Small intestine (tissue), 7 donors: ENCODE data around the gene VTN. TPM values are rescaled to one million over a fixed set of nuclear protein-coding genes. Genes with fewer than 3 reads are reported as not detected.

Source experiments
- DNase-seq, 2 donors: peaks; one replicate each; pipeline versions ENCODE4 v3.0.0 to v3.0.0-alpha.2; 2013
- FAIRE-seq: peaks from 2 replicates; lab custom pipeline; 2012; peaks lifted over from hg19 to GRCh38; lab: Jason Lieb, UNC
- H3K27ac ChIP-seq, 3 donors: one replicate each; pipeline ENCODE4 v1.5.1; 2013; ENCODE audit warnings: low read length in 2 of 3, mild to moderate bottlenecking in 2 of 3, control low read depth in 1 of 3, inconsistent platforms in 1 of 3, low read depth in 1 of 3, moderate library complexity in 1 of 3
- H3K27me3 ChIP-seq, 3 donors: one replicate each; pipeline ENCODE4 v1.6.1; 2013; ENCODE audit warnings: low read length in 3 of 3, inconsistent platforms in 1 of 3; ENCODE audit not compliant: control insufficient read depth in 3 of 3, insufficient read depth in 3 of 3
- H3K36me3 ChIP-seq, 3 donors: one replicate each; pipeline ENCODE4 v1.6.1; 2013; ENCODE audit warnings: low read length in 3 of 3, inconsistent platforms in 1 of 3, low read depth in 1 of 3, mild to moderate bottlenecking in 1 of 3, moderate library complexity in 1 of 3; ENCODE audit not compliant: control insufficient read depth in 3 of 3, insufficient read depth in 2 of 3
- H3K4me1 ChIP-seq, 3 donors: one replicate each; pipeline ENCODE4 v1.6.1; 2013; ENCODE audit warnings: low read length in 2 of 3, inconsistent platforms in 1 of 3, low read depth in 1 of 3, mild to moderate bottlenecking in 1 of 3, moderate library complexity in 1 of 3; ENCODE audit not compliant: control insufficient read depth in 3 of 3, insufficient read depth in 2 of 3
- H3K4me3 ChIP-seq, 3 donors: one replicate each; pipeline ENCODE4 v1.5.1; 2013; ENCODE audit warnings: low read length in 3 of 3, control low read depth in 1 of 3, inconsistent platforms in 1 of 3, low read depth in 1 of 3, mild to moderate bottlenecking in 1 of 3, moderate library complexity in 1 of 3
- H3K9me3 ChIP-seq, 2 donors: one replicate each; pipeline ENCODE4 v1.6.1; 2013; ENCODE audit warnings: low read depth in 1 of 2, low read length in 1 of 2; ENCODE audit not compliant: control insufficient read depth in 2 of 2, insufficient read depth in 1 of 2
- WGBS, 3 donors: extraction: QIAGEN DNeasy Blood & Tissue Kit; methylation state at CpG; one replicate each; pipeline ENCODE4 v1.1.7; 2013; 5-methylcytosine and 5-hydroxymethylcytosine counted together
- polyA plus RNA-seq, 4 donors: library from polyadenylated mRNA; stranded (reverse) in 3 of 4; unstranded in 1 of 4; fragments of 200-250 nt in 3 of 4; fragments of 120-200 nt in 1 of 4; gene quantifications; one replicate each; pipeline versions ENCODE4 v1.2.1 to v1.2.3, GENCODE V29; 2013
- donor health status: healthy with polysubstance abuse.
- donor health status: control.
- donor health status: control.
- donor health status: Bipolar disorder and iron deficiency.
- donor health status: healthy.

VTN gene
- polyA plus RNA-seq, 4 donors: 1.3 to 20.9 (median 2.2) TPM

DNA sequence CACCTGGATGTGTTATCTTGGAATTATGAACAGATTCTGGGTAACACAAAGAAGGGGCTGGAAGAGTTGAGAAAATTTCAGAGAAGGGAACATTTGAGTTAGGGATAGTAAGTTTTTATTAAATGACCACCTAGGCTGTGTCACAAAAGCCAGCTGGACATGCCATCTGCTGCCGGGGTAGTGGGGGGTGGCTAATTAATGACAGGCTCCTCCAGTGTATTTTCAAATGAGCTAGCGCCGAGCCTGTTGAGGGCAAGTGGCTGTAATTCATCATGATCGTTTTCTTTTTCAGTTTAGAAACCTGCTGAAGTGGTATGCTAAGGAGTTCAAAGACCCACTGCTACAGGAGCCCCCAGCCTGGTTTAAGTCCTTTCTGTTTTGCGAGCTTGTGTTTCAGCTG, 44.9 kb downstream of the VTN start:
- H3K27me3 ChIP-seq: no peaks in the 10 kb centered on the region
- H3K9me3 ChIP-seq: no peaks in the 10 kb centered on the region
- WGBS, 3 donors: 68 to 78% (median 74%) methylated on average over 5 of the region's 5 CpGs
- no peak for DNase-seq
- H3K27ac ChIP-seq: no peak overlapping the region
- FAIRE-seq: no peak
- H3K4me1 ChIP-seq: peaks cover 0 to 27% (median 3%) of the 10 kb centered on the region in 3 donors
- peaks cover 2 to 20% (median 7%) of the 10 kb centered on the region in 3 donors for H3K36me3 ChIP-seq
- no peak overlapping the region for H3K4me3 ChIP-seq

- Histone ChIP-seq H3K4me1 (peaks cover 0 to 30% (median 3%) of the 10 kb centered on the region in 3 donors), H3K36me3 (peaks cover 2 to 19% (median 5%) of the 10 kb centered on the region in 3 donors), H3K27ac (peak overlapping the region in 1 of 3 donors; percentile 5), H3K4me3 (no peak overlapping the region), H3K9me3 (no peaks in the 10 kb centered on the region), H3K27me3 (no peaks in the 10 kb centered on the region)
- DNase-seq: no peak
- FAIRE-seq: no peak
- 81 to 91% (median 89%) methylated on average over 3 of the region's 3 CpGs for WGBS, 3 donors
Measured at GRCh38 chr17:28324781-28325180, 45.3 kb downstream of the VTN start.

DNA sequence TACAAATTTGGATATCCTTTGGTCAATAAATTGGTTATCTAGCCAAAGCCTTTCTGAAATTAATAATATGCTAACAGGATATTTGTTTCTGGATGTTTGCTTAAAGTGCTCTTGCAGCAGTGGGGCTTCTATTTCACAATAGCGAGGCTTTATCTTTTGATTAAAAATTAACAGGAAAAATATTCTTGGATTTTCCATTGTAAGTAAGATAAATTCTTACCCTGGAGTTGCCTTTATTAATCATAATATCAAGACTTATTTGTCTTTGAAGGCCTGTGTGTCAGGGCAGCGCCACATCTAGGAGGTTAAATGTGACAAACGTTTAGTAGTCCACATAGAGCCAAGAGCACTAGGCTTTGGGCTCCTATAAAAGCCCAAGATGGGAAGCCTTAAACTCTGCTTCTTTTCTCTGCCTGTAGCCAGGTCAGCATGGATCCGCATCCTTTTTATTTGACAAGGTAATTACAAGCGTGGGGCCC, 45.8 kb downstream of the VTN start:
- H3K9me3 ChIP-seq: no peaks in the 10 kb centered on the region
- peaks cover 0 to 30% (median 3%) of the 10 kb centered on the region in 3 donors for H3K4me1 ChIP-seq
- FAIRE-seq (no peak), DNase-seq (peak in 1 of 2 donors; percentile 44)
- H3K27ac ChIP-seq: peak overlapping the region in 2 of 3 donors; percentile 5 to 13
- peaks cover 2 to 15% (median 4%) of the 10 kb centered on the region in 3 donors for H3K36me3 ChIP-seq
- H3K27me3 ChIP-seq: no peaks in the 10 kb centered on the region
- no peak overlapping the region for H3K4me3 ChIP-seq
- WGBS, 3 donors: 49 to 73% (median 57%) methylated on average over 5 of the region's 5 CpGs

DNA sequence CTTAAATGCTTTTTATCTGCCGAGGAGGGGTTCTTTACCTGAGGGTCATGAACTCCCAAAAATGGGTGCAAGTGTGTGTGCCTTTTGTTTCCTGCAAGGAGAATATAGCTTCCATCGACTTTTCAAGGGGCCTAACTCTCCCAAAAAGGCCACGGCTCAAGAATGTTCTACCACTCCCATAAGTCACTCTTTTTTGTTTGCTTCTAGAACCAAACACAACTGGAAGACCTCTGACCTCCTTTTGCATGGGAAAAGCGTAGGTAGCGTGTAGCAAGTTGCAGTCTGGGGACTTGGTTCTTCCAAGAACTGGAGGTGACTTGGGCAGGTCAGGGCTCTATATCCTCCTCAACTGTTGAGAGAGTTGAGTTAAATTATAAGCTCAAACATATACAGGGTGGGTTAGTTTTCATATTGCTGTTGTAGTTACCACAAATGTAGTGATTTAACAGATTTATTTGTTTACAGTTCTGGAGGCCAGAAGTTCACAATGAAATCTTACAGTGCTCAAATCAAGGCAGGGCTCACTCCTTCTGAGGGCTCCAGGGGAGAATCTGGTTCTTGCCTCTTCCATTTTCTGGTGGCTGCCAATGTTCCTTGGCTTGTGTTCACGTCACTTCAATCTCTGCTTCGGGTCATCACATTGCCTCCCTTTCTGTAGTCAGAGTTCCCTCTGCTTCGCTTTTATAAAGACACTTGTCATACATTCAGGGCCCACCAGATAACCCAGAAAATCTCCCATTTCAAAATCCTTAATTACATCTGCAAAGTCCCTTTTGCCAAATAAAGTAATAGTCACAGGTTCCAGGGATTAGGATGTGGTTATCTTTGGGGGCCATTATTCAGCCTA, 49.7 kb downstream of the VTN start:
- H3K36me3 ChIP-seq: peaks cover 0 to 2% (median 0%) of the 10 kb centered on the region in 3 donors
- FAIRE-seq (no peak), DNase-seq (no peak)
- no peaks in the 10 kb centered on the region for H3K9me3 ChIP-seq
- H3K27ac ChIP-seq: peak overlapping the region in 1 of 3 donors; percentile 64
- peak overlapping the region in 1 of 3 donors; percentile 64 for H3K4me3 ChIP-seq
- H3K4me1 ChIP-seq: peaks cover 0 to 32% (median 6%) of the 10 kb centered on the region in 3 donors
- no peaks in the 10 kb centered on the region for H3K27me3 ChIP-seq
- WGBS, 3 donors: 49 to 64% (median 52%) methylated on average over 8 of the region's 8 CpGs

DNA sequence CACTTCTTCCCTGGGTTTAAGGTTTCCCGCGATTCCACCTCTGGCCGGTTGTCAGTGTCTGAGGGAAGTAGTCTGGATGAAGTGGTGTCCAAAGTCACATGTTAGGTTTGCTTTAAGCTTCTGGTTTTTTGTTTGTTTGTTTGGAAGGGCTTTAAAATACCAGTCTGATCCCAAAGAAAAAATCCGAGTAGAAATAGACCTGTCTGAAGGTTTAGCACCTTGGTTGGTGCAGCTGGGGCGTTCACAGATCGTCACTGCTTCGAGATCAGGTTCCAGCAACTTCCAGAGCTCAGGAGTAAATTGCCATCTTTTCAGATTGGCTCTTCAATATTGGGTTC, 50.5 kb downstream of the VTN start:
- DNase-seq (no peak), FAIRE-seq (no peak)
- peak overlapping the region; percentile 39 to 64 (median 61) for H3K4me3 ChIP-seq
- WGBS, 3 donors: 1 to 2% (median 1%) methylated on average over 7 of the region's 7 CpGs
- H3K36me3 ChIP-seq: peaks cover 0 to 2% (median 0%) of the 10 kb centered on the region in 3 donors
- H3K27me3 ChIP-seq: no peaks in the 10 kb centered on the region
- no peaks in the 10 kb centered on the region for H3K9me3 ChIP-seq
- H3K4me1 ChIP-seq: peaks cover 0 to 25% (median 5%) of the 10 kb centered on the region in 3 donors
- peak overlapping the region in 2 of 3 donors; percentile 59 to 64 for H3K27ac ChIP-seq

- WGBS, 3 donors: 0% methylated on average over 67 to 72 of the region's 72 CpGs
- peak; percentile 97 to 98 for DNase-seq
- H3K27ac ChIP-seq: peak within 1 kb of the TSS in 2 of 3 donors; percentile 59 to 64
- H3K27me3 ChIP-seq: no peaks in the 10 kb centered on the region
- H3K4me1 ChIP-seq: peaks cover 0 to 20% (median 3%) of the 10 kb centered on the region in 3 donors
- no peak for FAIRE-seq
- no peaks in the 10 kb centered on the region for H3K9me3 ChIP-seq
- peaks cover 0 to 2% (median 0%) of the 10 kb centered on the region in 3 donors for H3K36me3 ChIP-seq
- peak within 1 kb of the TSS; percentile 39 to 64 (median 61) for H3K4me3 ChIP-seq
Measured at GRCh38 chr17:28318759-28319597, 51.1 kb downstream of the VTN start, which contains the start of gene TMEM97. Gene TMEM97 (plus strand): TSS chr17:28319200. CDS start chr17:28319240, 40 bp downstream.

DNA sequence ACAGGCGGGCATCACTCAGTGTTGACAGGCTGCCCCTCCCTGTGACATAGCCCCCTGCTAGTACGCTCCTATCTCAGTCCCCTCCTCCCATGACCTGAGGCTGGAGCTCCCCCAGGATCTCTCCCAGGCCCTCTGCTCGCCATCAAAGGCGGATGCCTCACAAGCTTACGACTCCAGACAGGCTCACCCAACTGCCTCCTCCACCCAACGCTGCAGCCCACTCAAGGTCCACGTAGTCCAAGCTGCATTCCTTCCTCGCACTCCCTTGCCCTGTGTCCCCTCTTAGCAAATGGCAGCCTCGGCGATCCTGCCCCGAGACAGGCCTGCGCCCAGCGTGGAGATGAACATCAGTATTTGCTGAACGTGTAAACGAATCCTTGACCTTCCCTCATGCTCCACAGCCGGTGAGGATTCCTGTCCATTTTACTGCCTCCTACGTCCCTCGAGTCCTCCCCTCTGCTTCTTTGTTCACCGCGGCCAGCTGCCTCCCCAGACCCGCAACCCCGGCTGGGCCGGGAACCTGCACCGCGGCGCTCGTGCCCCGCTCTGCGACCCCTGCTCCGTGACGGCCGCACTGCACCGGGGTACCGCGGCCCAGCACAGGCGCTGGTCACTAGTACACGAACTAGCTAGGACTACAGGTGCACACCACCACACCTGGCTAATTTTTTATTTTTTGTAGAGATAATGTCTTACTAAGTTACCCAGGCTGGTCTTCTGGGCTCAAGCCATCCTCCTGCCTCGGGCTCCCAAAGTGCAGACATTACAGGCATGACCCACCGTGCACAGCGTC, 51.9 kb downstream of the VTN start:
- Histone ChIP-seq H3K9me3 (no peaks in the 10 kb centered on the region), H3K27me3 (no peaks in the 10 kb centered on the region), H3K27ac (peak overlapping the region in 1 of 3 donors; percentile 19), H3K4me1 (peaks cover 0 to 16% (median 3%) of the 10 kb centered on the region in 3 donors), H3K4me3 (peak overlapping the region; percentile 9 to 64 (median 61)), H3K36me3 (peaks cover 0 to 2% (median 0%) of the 10 kb centered on the region in 3 donors)
- peak in 1 of 2 donors; percentile 42 for DNase-seq
- FAIRE-seq: no peak
- WGBS, 3 donors: 15 to 16% (median 16%) methylated on average over 40 of the region's 40 CpGs
